MM.1S (cell line): ENCODE measurements around the gene EIF4G1.

Experiments used
- DNase-seq: peaks from one replicate; pipeline ENCODE4 v3.0.0-alpha.2; 2015
- H2AFZ ChIP-seq: fragments of 300-600 bp; sonication (generic); 2 replicates; pipeline ENCODE4 v1.6.0; 2016; ENCODE audit warnings: antibody characterized with exemption, low read length
- H3F3A ChIP-seq: fragments of 300-600 bp; sonication (generic); 2 replicates; pipeline ENCODE4 v1.6.1; 2016; ENCODE audit warnings: mild to moderate bottlenecking, antibody characterized with exemption, low read length, moderate library complexity, mixed read lengths; ENCODE audit not compliant: insufficient read depth
- H3K27ac ChIP-seq: fragments of 300-600 bp; sonication (generic); 2 replicates; pipeline ENCODE4 v1.5.1; 2016; ENCODE audit warnings: mild to moderate bottlenecking, low read length
- H3K27me3 ChIP-seq: fragments of 300-600 bp; sonication (generic); replicated peaks from 2 replicates; pipeline ENCODE4 v1.6.0; 2016; ENCODE audit warnings: low read length; ENCODE audit not compliant: insufficient read depth
- H3K36me3 ChIP-seq: fragments of 300-600 bp; sonication (generic); replicated peaks from 2 replicates; pipeline ENCODE4 v1.6.1; 2016; ENCODE audit warnings: mild to moderate bottlenecking, low read length, mixed read lengths; ENCODE audit not compliant: insufficient read depth
- H3K4me1 ChIP-seq: fragments of 300-600 bp; sonication (generic); 2 replicates; pipeline ENCODE4 v1.6.1; 2016; ENCODE audit warnings: low read length, mixed read lengths
- H3K4me2 ChIP-seq: fragments of 300-600 bp; sonication (generic); 2 replicates; pipeline ENCODE4 v1.6.0; 2016; ENCODE audit warnings: low read depth, low read length
- H3K4me3 ChIP-seq: fragments of 300-600 bp; sonication (generic); 2 replicates; pipeline ENCODE4 v1.5.1; 2016; ENCODE audit warnings: low read length, mixed read lengths
- H3K79me2 ChIP-seq: fragments of 300-600 bp; sonication (generic); 2 replicates; pipeline ENCODE4 v1.6.1; 2016; ENCODE audit warnings: mixed run types, low read length, mixed read lengths
- H3K9ac ChIP-seq: fragments of 300-600 bp; sonication (generic); 2 replicates; pipeline ENCODE4 v1.6.1; 2016; ENCODE audit warnings: low read length, mixed read lengths
- H3K9me2 ChIP-seq: fragments of 300-600 bp; sonication (generic); replicated peaks from 2 replicates; pipeline ENCODE4 v1.6.1; 2016; ENCODE audit warnings: mild to moderate bottlenecking, low read length, mixed read lengths; ENCODE audit not compliant: insufficient read depth
- H3K9me3 ChIP-seq: fragments of 300-600 bp; sonication (generic); replicated peaks from 2 replicates; pipeline ENCODE4 v1.6.1; 2016; ENCODE audit warnings: mild to moderate bottlenecking, low read length, mixed read lengths; ENCODE audit not compliant: insufficient read depth
- H4K20me1 ChIP-seq: fragments of 300-600 bp; sonication (generic); 2 replicates; pipeline ENCODE4 v1.6.1; 2016; ENCODE audit warnings: mild to moderate bottlenecking, low read length, moderate library complexity, mixed read lengths; ENCODE audit not compliant: insufficient read depth
- EZH2 ChIP-seq: fragments of 300-600 bp; sonication (generic); optimal IDR thresholded peaks from 2 replicates; pipeline ENCODE3; 2017; ENCODE audit warnings: low read depth, mild to moderate bottlenecking, antibody characterized with exemption, low read length, mixed read lengths
- EZH2phosphoT487 ChIP-seq: fragments of 300-600 bp; sonication (generic); IDR thresholded peaks from 2 replicates; pipeline ENCODE4 v1.6.1; 2018; ENCODE audit warnings: antibody characterized with exemption, low read length
- TF ChIP-seq, protein P1 (sequence below): fragments of 300-600 bp; sonication (generic); IDR thresholded peaks from 2 replicates; pipeline ENCODE4 v1.5.1; 2016; ENCODE audit warnings: antibody characterized with exemption, low read length, mixed read lengths

The EIF4G1 gene

DNA sequence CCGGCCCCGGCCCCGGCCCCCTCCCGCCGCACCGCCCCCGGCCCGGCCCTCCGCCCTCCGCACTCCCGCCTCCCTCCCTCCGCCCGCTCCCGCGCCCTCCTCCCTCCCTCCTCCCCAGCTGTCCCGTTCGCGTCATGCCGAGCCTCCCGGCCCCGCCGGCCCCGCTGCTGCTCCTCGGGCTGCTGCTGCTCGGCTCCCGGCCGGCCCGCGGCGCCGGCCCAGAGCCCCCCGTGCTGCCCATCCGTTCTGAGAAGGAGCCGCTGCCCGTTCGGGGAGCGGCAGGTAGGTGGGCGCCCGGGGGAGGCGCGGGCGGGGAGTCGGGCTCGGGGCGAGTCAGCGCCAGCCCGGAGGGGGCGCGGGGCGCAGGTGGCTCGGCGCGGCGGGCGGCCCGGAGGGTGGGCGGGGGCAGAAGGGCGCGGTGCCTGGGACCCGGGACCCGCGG lies 65.8 kb downstream of the EIF4G1 start:
- no peak overlapping the region for H2AFZ ChIP-seq
- TF ChIP-seq EZH2phosphoT487, result no peak
- TF ChIP-seq, protein P1, sequence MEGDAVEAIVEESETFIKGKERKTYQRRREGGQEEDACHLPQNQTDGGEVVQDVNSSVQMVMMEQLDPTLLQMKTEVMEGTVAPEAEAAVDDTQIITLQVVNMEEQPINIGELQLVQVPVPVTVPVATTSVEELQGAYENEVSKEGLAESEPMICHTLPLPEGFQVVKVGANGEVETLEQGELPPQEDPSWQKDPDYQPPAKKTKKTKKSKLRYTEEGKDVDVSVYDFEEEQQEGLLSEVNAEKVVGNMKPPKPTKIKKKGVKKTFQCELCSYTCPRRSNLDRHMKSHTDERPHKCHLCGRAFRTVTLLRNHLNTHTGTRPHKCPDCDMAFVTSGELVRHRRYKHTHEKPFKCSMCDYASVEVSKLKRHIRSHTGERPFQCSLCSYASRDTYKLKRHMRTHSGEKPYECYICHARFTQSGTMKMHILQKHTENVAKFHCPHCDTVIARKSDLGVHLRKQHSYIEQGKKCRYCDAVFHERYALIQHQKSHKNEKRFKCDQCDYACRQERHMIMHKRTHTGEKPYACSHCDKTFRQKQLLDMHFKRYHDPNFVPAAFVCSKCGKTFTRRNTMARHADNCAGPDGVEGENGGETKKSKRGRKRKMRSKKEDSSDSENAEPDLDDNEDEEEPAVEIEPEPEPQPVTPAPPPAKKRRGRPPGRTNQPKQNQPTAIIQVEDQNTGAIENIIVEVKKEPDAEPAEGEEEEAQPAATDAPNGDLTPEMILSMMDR, result no peak
- TF ChIP-seq EZH2, result no peak
- no peaks in the 10 kb centered on the region for H3K36me3 ChIP-seq
- no peaks in the 10 kb centered on the region for H3K9me3 ChIP-seq
- H3K9ac ChIP-seq, result no peak overlapping the region
- H3K27me3 ChIP-seq, result peaks cover 67% of the 10 kb centered on the region
- H4K20me1 ChIP-seq, result no peaks in the 10 kb centered on the region
- H3K4me1 ChIP-seq, result peaks cover 5% of the 10 kb centered on the region; the same call in 1 of the 2 replicates
- H3F3A ChIP-seq, result no peaks in the 10 kb centered on the region
- no peaks in the 10 kb centered on the region for H3K9me2 ChIP-seq
- H3K79me2 ChIP-seq, result no peaks in the 10 kb centered on the region
- H3K4me3 ChIP-seq, result peak overlapping the region; percentile 51
- H3K4me2 ChIP-seq, result peak overlapping the region; percentile 96
- peak; percentile 49 for DNase-seq
- H3K27ac ChIP-seq, result no peak overlapping the region

DNA sequence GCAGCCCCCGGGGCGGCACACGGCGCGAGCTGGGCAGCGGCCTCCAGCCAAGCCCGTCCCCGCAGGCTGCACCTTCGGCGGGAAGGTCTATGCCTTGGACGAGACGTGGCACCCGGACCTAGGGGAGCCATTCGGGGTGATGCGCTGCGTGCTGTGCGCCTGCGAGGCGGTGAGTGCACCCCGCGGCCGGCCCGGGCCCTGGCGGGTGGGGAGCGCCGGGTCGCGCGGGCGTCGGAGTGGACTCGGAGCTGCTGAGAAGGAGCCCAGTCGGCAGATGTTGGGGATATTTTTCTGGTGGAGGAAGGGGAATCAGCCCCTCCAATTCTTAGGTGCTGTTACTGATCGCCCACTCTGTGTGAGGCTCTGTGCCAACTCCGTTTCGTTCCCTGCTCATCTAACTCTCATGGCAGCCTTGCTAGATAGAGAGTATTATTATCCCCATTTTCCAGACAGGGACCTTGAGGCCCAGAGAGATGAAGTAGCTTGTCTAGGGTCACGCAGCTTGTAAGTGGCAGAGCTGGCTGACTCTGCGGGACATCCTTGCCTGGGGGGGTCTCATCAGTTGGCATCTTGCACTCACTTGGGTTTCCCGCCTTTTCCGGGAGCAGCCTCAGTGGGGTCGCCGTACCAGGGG lies 66.3 kb downstream of the EIF4G1 start:
- Histone ChIP-seq H3K9me3 (no peaks in the 10 kb centered on the region), H3K9me2 (no peaks in the 10 kb centered on the region), H3K4me1 (peaks cover 5% of the 10 kb centered on the region; the same call in 1 of the 2 replicates), H3K27me3 (peaks cover 64% of the 10 kb centered on the region), H3K27ac (no peak overlapping the region), H3F3A (no peaks in the 10 kb centered on the region), H3K79me2 (no peaks in the 10 kb centered on the region), H2AFZ (peak overlapping the region; percentile 53), H4K20me1 (no peaks in the 10 kb centered on the region), H3K4me3 (peak overlapping the region; percentile 51), H3K36me3 (no peaks in the 10 kb centered on the region), H3K9ac (no peak overlapping the region), H3K4me2 (peak overlapping the region; percentile 96)
- DNase-seq, result no peak
- peak; percentile 94 for TF ChIP-seq EZH2
- TF ChIP-seq, protein P1, result no peak

DNA sequence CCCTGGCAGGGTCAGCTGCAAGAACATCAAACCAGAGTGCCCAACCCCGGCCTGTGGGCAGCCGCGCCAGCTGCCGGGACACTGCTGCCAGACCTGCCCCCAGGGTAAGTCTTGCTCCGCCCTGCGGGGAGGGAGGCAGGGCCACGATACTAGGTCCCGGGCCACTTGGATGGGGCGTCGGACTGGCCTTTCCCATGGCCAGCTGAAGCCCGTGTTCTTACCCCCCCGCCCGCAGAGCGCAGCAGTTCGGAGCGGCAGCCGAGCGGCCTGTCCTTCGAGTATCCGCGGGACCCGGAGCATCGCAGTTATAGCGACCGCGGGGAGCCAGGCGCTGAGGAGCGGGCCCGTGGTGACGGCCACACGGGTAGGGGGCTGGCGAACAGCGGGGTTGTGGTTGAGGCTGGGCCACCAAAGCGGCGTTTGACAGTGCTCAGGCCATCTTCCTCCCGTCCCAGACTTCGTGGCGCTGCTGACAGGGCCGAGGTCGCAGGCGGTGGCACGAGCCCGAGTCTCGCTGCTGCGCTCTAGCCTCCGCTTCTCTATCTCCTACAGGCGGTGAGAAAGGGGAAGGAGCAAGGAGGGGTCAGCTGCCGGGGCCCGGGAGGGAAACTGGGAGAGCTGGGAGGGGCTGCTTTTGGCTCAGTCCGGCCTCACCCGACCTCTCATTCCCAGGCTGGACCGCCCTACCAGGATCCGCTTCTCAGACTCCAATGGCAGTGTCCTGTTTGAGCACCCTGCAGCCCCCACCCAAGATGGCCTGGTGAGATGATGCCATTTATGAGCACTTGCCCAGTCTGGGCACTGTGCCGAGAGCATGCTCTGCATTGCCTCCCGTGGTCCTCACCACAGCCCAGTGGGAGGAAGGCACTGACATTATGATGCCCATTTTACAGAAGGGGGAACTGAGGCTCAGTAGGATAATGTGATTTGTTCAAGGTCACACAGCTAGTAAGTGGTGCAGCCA lies 67.1 kb downstream of the EIF4G1 start:
- no peaks in the 10 kb centered on the region for H3K9me2 ChIP-seq
- H3K4me2 ChIP-seq, result peak overlapping the region; percentile 96; the same call in 1 of the 2 replicates
- peaks cover 64% of the 10 kb centered on the region for H3K27me3 ChIP-seq
- H3K9me3 ChIP-seq, result no peaks in the 10 kb centered on the region
- H3K27ac ChIP-seq, result no peak overlapping the region
- H3K4me1 ChIP-seq, result peaks cover 5% of the 10 kb centered on the region; the same call in 1 of the 2 replicates
- no peaks in the 10 kb centered on the region for H3K36me3 ChIP-seq
- TF ChIP-seq EZH2phosphoT487 (no peak), EZH2 (no peak)
- TF ChIP-seq, protein P1, result no peak
- H2AFZ ChIP-seq, result peak overlapping the region; percentile 53; the same call in 1 of the 2 replicates
- H3K79me2 ChIP-seq, result no peaks in the 10 kb centered on the region
- no peaks in the 10 kb centered on the region for H3F3A ChIP-seq
- no peaks in the 10 kb centered on the region for H4K20me1 ChIP-seq
- H3K9ac ChIP-seq, result no peak overlapping the region
- no peak overlapping the region for H3K4me3 ChIP-seq
- no peak for DNase-seq
